Astrocyte of the cerebellum (primary cell): ENCODE results near the gene DOK5.
"Not testable (repeated sequence)": the region's sequence is repeated elsewhere in the genome, so short reads cannot be mapped to it uniquely, and the experiment has no call there.

ENCODE experiments used
- DNase-seq: peaks from one replicate; pipeline ENCODE4 v3.0.0-alpha.2; 2011; ENCODE audit warnings: low read depth
- H3K4me3 ChIP-seq: 2 replicates; pipeline ENCODE4 v1.5.1; 2011; ENCODE audit warnings: mild to moderate bottlenecking, low read depth, low read length, moderate library complexity
- CTCF ChIP-seq: IDR thresholded peaks from 2 replicates; pipeline ENCODE4 v1.5.1; 2012; ENCODE audit warnings: low read length, low read depth, moderate library complexity, mild to moderate bottlenecking; ENCODE audit errors: missing control alignments
- in situ Hi-C: cut with HindIII; loops from 2 replicates; pipeline ENCODE4 v1.10.0; 2017; ENCODE audit warnings: low sequenced_read_pairs

Gene DOK5

GRCh38 chr20:54435015-54435414 is 40.4 kb upstream of the DOK5 start:
- in situ Hi-C loops, result no loop called here

GRCh38 chr20:54436410-54436809 is 39.0 kb upstream of the DOK5 start:
- DNase-seq, in situ Hi-C loops, H3K4me3 ChIP-seq: not testable (repeated sequence)

More at GRCh38 chr20:54435015-54435414, 40.4 kb upstream of the DOK5 start:
- no peak for TF ChIP-seq CTCF
- DNase-seq, result no peak
- H3K4me3 ChIP-seq, result no peak overlapping the region

GRCh38 chr20:54438166-54438565 is 37.2 kb upstream of the DOK5 start:
- in situ Hi-C loops, result no loop called here
- H3K4me3 ChIP-seq, result no peak overlapping the region
- DNase-seq, result no peak
- TF ChIP-seq CTCF, result no peak

- no peak for DNase-seq
- no peak for TF ChIP-seq CTCF
- in situ Hi-C loops, result no loop called here
- H3K4me3 ChIP-seq, result no peak overlapping the region
Observed at GRCh38 chr20:54450207-54450606, 25.2 kb upstream of the DOK5 start.

- no peak for TF ChIP-seq CTCF
- H3K4me3 ChIP-seq, result no peak overlapping the region
- in situ Hi-C loops, result no loop called here
- DNase-seq, result no peak
Observed at GRCh38 chr20:54451171-54451570, 24.2 kb upstream of the DOK5 start.

GRCh38 chr20:54452277-54452676 is 23.1 kb upstream of the DOK5 start:
- DNase-seq, result no peak
- no peak for TF ChIP-seq CTCF
- H3K4me3 ChIP-seq, result no peak overlapping the region
- in situ Hi-C loops, result no loop called here

- in situ Hi-C loops, result no loop called here
- no peak overlapping the region for H3K4me3 ChIP-seq
- no peak for TF ChIP-seq CTCF
- no peak for DNase-seq
Observed at GRCh38 chr20:54454982-54455381, 20.4 kb upstream of the DOK5 start.
